ENCODE results near the gene GAS7. TPM values are rescaled to one million over a fixed set of nuclear protein-coding genes. Genes with fewer than 3 reads are reported as not detected.

GAS7 gene
- total and polyA plus RNA-seq, 2 of the 13 experiments (the other 11 are each of a cell fraction or from before 2014, with no cell fraction given), result 1.0 to 5.2 TPM

GRCh38 chr17:9969301-9969935 lies 229.0 kb downstream of the GAS7 start:
- Histone ChIP-seq H3K9ac (ENCODE audit: insufficient read depth, low read depth, low read length) (no peak overlapping the region), H4K20me1 (ENCODE audit: insufficient read depth, low read length) (no peaks in the 10 kb centered on the region), H3K79me2 (ENCODE audit: insufficient read depth, low read length) (no peaks in the 10 kb centered on the region), H3K36me3 (replicated peaks in 1 of 2; ENCODE audit: control insufficient read depth in 1 of 2, insufficient read depth in 2 of 2, low read length in 2 of 2) (no peaks in the 10 kb centered on the region), H3K4me1 (ENCODE audit: insufficient read depth, low read length) (no peaks in the 10 kb centered on the region), H3K4me3 (replicated peaks in 1 of 3; ENCODE audit: insufficient read depth in 1 of 3, low read depth in 2 of 3, low read length in 3 of 3) (no peak overlapping the region), H3K27me3 (ENCODE audit: control insufficient read depth in 1 of 2, insufficient read depth in 2 of 2, low read length in 2 of 2) (peaks cover 1 to 27% of the 10 kb centered on the region in 2 experiments; a peak in 4 of 5 replicates), H3K27ac (ENCODE audit: extremely low read length, insufficient read depth, low read length) (no peak overlapping the region), H3K9me3 (ENCODE audit: low read length) (no peaks in the 10 kb centered on the region), H3K4me2 (ENCODE audit: low read depth, low read length) (no peak overlapping the region), H2AFZ (ENCODE audit: low read length) (no peak overlapping the region)
- ATAC-seq, result no peak
- CTCF ChIA-PET (ENCODE audit: low intra/inter-chr PET ratio, low total read pairs), result no interaction called here
- WGBS (ENCODE audit: low lambda C conversion rate), result 8% methylated on average over 8 of the region's 13 CpGs
- no peak for FAIRE-seq
- no peak for DNase-seq (ENCODE audit: low spot score)
- no peak for TF ChIP-seq ZNF331 (CRISPR knock-in tag; IDR thresholded peaks at IDR 0.05)
- TF ChIP-seq SP4 (CRISPR knock-in tag; IDR thresholded peaks at IDR 0.05), result no peak
- TF ChIP-seq, protein P1, sequence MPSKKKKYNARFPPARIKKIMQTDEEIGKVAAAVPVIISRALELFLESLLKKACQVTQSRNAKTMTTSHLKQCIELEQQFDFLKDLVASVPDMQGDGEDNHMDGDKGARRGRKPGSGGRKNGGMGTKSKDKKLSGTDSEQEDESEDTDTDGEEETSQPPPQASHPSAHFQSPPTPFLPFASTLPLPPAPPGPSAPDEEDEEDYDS (CRISPR knock-in tag; IDR thresholded peaks at IDR 0.05), result no peak
- no peak for TF ChIP-seq HNRNPH1 (optimal IDR thresholded peaks at IDR 0.05; ENCODE audit: low read depth, low read length)
- TF ChIP-seq ZNF558 (CRISPR knock-in tag; IDR thresholded peaks at IDR 0.05; ENCODE audit: borderline replicate concordance), result no peak
- in situ Hi-C loops (cut with HindIII; ENCODE audit: extremely low pct_ligation_motif_present, low pct_unique_long_range_greater_than_20kb), result loop anchor here (5.0 to 10.0 kb wide), 2 partner anchors 258 to 645 kb away; no protein-coding TSS in a partner anchor
- POLR2A ChIA-PET, result no interaction called here
- intact Hi-C loops (cut with micrococcal nuclease; ENCODE audit: unreplicated experiment), result loop anchor here (10.0 kb wide), 1 partner anchor 645 kb away; no protein-coding TSS in a partner anchor
- BruUV-seq (replicated peaks), result no TSS peak

DNA sequence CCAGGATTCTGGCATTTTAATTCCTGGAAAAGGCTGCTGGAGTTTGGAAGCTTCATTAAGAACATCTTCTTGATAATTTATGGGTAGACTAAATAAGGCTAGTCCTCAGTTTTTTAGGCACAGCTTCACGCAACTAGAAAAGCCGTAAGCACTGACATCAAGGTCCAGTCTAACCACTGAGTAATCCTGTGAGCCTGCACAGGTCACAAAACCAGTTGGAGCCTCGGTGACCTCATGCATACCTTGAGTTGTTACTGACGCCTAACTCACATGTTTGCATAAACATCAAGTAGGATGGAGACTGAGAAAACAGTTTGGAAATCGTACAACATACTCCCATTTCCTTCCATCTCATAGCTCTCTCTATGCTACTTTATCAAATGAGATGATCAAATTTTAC lies 229.5 kb downstream of the GAS7 start:
- WGBS (ENCODE audit: low lambda C conversion rate), result 2% methylated on average over 5 of the region's 5 CpGs
- in situ Hi-C loops (cut with HindIII; ENCODE audit: extremely low pct_ligation_motif_present, low pct_unique_long_range_greater_than_20kb), result loop anchor here (5.0 to 10.0 kb wide), 2 partner anchors 258 to 646 kb away; no protein-coding TSS in a partner anchor
- CTCF ChIA-PET (ENCODE audit: low intra/inter-chr PET ratio, low total read pairs), result no interaction called here
- TF ChIP-seq ZKSCAN5 (CRISPR knock-in tag; IDR thresholded peaks at IDR 0.05) (no peak), ISL2 (CRISPR knock-in tag; IDR thresholded peaks at IDR 0.05) (no peak), ZNF264 (CRISPR knock-in tag; IDR thresholded peaks at IDR 0.05) (no peak), ARNT (IDR thresholded peaks at IDR 0.05) (no peak), TCF7L2 (IDR thresholded peaks at IDR 0.05; ENCODE audit: low read depth, low read length) (no peak), REPIN1 (CRISPR knock-in tag; IDR thresholded peaks at IDR 0.05; ENCODE audit: borderline replicate concordance, low read depth) (no peak), KDM2A (CRISPR knock-in tag; IDR thresholded peaks at IDR 0.05; ENCODE audit: borderline replicate concordance, low read depth) (no peak)
- TF ChIP-seq, protein P2, sequence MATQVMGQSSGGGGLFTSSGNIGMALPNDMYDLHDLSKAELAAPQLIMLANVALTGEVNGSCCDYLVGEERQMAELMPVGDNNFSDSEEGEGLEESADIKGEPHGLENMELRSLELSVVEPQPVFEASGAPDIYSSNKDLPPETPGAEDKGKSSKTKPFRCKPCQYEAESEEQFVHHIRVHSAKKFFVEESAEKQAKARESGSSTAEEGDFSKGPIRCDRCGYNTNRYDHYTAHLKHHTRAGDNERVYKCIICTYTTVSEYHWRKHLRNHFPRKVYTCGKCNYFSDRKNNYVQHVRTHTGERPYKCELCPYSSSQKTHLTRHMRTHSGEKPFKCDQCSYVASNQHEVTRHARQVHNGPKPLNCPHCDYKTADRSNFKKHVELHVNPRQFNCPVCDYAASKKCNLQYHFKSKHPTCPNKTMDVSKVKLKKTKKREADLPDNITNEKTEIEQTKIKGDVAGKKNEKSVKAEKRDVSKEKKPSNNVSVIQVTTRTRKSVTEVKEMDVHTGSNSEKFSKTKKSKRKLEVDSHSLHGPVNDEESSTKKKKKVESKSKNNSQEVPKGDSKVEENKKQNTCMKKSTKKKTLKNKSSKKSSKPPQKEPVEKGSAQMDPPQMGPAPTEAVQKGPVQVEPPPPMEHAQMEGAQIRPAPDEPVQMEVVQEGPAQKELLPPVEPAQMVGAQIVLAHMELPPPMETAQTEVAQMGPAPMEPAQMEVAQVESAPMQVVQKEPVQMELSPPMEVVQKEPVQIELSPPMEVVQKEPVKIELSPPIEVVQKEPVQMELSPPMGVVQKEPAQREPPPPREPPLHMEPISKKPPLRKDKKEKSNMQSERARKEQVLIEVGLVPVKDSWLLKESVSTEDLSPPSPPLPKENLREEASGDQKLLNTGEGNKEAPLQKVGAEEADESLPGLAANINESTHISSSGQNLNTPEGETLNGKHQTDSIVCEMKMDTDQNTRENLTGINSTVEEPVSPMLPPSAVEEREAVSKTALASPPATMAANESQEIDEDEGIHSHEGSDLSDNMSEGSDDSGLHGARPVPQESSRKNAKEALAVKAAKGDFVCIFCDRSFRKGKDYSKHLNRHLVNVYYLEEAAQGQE (IDR thresholded peaks at IDR 0.05; ENCODE audit: borderline replicate concordance in 1 of 2, low read depth in 1 of 2, low read length in 2 of 2), result no peak

More for the DNA sequence above, 229.5 kb downstream of the GAS7 start:
- Histone ChIP-seq H2AFZ (ENCODE audit: low read length) (no peak overlapping the region), H4K20me1 (ENCODE audit: insufficient read depth, low read length) (no peaks in the 10 kb centered on the region), H3K4me3 (replicated peaks in 1 of 3; ENCODE audit: insufficient read depth in 1 of 3, low read depth in 2 of 3, low read length in 3 of 3) (no peak overlapping the region), H3K4me1 (ENCODE audit: insufficient read depth, low read length) (no peaks in the 10 kb centered on the region), H3K27ac (ENCODE audit: extremely low read length, insufficient read depth, low read length) (no peak overlapping the region), H3K9me3 (ENCODE audit: low read length) (no peaks in the 10 kb centered on the region), H3K36me3 (replicated peaks in 1 of 2; ENCODE audit: control insufficient read depth in 1 of 2, insufficient read depth in 2 of 2, low read length in 2 of 2) (no peaks in the 10 kb centered on the region), H3K9ac (ENCODE audit: insufficient read depth, low read depth, low read length) (no peak overlapping the region), H3K27me3 (ENCODE audit: control insufficient read depth in 1 of 2, insufficient read depth in 2 of 2, low read length in 2 of 2) (peaks cover 1 to 23% of the 10 kb centered on the region in 2 experiments; a peak in 4 of 5 replicates), H3K4me2 (ENCODE audit: low read depth, low read length) (no peak overlapping the region), H3K79me2 (ENCODE audit: insufficient read depth, low read length) (no peaks in the 10 kb centered on the region)
- DNase-seq (ENCODE audit: low spot score), result no peak
- ATAC-seq, result no peak
- BruUV-seq (replicated peaks), result no TSS peak
- intact Hi-C loops (cut with micrococcal nuclease; ENCODE audit: unreplicated experiment), result loop anchor here (10.0 kb wide), 1 partner anchor 646 kb away; no protein-coding TSS in a partner anchor
- POLR2A ChIA-PET, result no interaction called here
- FAIRE-seq, result no peak
